NCI-H1048 (cell line): ENCODE results near the gene CTRL.

ENCODE experiments used
- DNase-seq: peaks from one replicate; lab custom pipeline; 2025; lab: John Stamatoyannopoulos, UW

Gene CTRL

DNA sequence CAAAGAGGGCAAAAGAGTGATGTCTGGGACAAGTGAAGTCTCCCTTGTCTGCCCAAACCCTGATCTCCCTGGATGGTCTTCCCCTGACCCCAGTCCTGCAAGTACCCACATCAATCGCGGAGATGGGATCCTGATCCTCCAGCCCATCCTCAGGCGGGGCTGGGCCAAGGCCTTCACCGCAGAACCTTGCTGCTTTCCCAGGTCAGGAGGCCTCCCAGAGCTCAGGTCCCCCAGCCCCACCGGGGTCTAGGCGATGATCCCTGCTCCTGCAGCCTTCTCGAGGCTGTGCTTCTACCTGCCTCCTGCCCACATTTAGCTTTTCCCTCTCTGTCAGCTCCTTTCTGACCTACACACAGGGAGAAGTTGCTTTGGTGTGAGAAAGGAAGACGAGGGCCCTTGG lies 30.5 kb upstream of the CTRL start:
- no peak for DNase-seq

DNA sequence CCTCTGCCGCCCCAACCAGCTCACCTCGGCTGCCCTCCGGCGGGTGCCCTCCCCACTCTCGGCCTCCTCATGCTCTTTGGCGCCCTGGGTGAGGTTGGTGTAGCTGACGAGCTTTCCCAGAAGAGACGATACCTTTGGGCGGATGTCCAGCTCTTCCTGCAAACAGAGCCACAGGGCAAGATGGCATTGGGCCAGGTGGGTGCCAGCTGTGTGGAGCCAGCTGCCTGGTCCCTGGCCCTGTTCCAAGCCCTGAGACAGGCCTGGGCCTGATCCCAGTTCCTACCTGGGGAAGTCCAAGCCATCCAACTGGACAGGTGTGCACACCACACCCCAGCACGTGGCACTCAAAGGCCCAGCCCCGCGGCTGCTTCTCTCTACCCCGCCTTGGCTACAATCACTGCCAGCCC lies 29.9 kb upstream of the CTRL start:
- DNase-seq = no peak

DNA sequence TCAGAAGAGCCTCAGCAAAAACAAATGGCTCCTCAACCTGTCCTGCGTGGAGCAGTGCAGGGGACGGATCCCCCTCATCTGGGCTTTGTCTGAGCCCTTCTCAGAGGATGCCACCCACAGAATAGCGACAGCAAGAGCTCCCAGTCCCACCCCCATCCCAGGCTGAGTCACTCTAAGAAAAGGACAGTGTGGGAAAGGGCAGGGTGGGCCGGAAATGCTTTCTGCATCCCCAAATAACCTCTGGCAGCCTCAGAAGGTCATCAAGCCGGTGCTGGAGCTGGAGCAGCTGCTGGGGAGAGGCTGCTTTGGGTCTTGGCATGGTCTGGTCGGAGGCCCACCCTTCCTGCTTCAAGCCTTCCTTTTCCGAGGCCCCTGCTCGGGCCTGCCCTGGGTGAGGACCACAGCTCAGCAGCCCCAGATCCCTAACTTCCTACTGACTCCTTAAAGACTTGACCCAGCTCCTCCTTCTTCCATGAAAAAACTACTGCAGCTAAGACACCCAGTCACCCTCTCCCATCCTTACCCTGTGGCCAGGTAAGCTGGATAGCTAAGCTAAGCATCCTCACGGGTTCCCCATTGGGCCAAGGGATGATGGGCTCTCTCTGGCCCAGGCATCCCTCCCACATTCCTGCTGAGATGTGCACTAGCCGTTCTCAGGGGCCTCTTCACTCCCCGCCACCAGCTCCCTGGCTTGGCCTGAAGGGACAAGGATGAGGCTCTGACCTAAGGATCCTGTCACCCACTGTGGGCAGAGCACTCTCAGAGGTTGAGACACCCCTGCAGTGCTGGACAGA lies 28.1 kb upstream of the CTRL start:
- DNase-seq = no peak

DNA sequence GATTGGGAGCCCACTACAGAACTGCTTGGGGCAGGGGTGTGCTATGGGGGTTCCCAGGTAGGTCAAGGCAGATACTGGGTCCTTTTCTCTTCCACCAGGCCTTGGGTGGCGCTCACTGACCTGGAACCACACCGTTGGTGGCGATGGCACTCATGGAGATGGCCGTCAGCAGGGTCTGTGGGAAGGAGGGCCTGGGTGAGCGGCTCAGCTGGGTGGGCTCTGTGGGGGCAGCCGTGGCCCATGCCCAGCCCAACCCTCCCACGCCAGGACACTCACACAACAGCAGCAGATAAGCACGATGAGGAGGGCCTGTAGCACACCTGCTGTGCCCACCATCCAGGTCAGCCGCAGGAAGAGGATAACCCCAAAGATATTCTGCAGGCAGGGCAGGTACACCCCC lies 26.0 kb upstream of the CTRL start:
- no peak for DNase-seq

DNA sequence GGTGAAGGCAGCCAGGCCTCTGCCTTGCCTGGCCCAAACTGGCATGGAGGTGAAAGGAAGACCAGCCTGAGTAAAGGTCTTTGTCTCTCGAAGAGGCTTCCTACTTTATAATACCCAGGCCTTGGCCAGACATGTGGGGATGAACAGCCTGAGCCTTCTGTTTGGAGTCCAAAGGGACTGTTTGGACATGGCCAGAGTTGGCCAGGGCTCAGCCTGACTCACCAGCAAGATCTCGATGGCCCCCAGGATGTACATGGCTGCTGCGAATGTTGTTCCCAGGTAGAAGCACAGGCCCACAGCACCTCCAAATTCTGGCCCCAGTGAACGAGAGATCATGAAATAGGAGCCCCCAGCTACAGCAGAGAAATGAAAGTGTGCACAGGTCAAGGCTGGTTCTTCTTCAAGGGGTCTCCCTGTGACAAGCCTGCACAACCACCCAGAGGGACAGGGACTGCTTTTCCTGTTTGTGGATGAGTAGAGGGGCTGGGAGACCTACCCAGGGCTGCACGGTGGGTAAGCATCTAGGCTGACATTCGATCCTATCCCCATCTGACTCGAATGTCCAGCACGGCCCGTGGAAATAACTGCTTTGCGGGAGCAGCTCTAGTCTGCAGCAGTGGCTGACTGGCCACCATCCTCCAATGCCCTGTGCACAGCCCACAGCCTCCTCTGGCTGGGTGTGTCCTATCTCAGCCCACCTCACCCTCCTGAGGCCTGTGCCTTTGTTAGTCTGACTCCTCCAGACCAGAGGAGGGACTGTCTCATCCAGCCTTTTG lies 22.9 kb upstream of the CTRL start:
- no peak for DNase-seq

DNA sequence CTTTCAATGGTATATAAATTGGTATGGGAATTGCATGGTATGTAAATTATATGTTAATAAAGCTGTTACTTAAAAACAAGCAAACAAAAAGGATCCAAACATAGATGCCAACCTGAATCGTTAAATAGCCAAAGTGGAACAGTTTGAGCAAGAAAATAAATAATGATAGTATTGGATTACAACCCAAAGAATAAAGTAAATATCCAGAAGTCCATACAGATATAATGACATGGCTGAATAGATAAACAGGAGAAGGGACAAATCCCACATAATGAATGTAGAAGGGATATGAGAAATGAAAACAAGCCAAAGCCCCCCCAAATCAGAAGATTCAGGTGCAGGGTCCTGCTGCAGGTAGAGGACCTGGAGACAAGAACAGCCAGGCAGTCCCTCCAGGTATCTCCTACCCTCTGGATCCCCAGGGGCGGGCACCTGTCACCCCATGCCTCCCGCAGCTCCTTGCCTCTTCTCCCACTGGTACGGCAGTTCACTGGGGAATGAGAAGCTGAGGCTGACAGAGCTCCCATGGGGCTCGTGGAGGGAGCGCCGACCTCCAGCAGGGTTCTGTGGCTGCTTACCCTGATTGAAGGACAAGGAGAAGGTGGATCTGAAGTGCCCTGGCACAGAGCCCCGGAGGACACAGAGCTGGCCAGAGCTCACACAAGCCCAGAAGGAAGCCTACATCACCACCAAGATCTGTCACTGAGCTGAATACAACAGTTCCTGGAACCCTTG lies 22.1 kb upstream of the CTRL start:
- DNase-seq = no peak

DNA sequence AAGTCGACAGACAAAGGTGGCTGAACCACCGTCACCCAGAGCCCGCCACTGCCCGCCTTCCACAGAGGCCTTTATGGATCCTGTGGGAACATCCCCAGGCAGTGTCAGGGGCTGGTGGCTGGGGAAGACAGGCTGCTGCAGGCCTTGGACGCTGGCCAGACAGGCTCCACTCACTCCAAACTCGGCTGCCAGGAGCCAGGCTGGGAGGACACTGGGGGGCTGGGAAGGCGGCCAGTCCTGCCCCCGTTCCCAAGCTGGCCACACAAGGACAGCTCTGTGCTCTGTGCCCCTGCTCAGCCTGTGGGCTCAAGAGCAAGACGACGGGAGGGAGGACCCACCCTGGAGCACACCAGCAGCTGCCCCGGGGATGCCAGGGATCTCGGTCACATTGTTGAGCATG lies 19.8 kb upstream of the CTRL start:
- no peak for DNase-seq

DNA sequence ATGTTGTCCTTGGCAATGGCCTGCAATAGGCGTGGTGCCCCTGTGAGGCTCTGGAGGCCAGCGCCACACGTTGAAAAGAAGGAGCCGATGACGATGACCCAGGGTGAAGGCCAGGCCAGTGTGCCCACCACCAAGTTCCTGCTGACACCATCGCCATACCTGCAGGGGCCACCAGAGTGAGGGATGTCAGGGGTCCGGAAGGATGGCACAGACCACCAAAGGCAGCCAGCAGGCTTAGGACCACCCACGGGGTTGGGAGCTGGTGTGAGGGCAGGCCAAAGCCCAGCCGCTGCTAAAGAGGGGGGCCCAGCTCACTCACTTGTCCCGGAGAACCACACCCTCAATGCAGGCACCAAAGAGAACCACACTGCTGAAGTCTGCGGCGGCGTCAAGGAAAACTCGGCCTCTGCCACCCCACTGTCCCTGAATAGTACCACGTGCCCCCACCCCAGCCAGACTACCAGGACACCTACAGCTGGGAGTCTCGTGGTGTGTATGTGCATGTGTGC lies 18.7 kb upstream of the CTRL start:
- DNase-seq = no peak

DNA sequence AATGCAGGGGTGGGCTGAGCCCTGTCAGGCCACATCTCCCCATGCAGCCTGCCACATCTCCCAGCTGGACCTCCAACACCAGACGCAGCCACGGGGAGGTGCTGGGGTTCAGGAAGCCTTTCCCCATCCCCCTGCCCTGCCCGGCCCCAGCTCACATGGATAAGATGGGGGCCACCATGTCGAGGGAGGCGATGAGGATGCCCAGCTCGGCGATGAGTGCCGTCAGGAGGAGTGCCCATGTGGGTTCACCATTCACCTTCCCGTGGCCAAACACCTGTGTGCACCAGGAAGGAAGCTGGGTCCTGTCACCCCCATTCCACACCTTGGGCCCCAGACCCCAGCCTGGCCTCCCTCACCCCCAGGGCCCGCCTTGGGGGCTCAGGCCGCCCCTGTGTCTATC lies 18.0 kb upstream of the CTRL start:
- no peak for DNase-seq

DNA sequence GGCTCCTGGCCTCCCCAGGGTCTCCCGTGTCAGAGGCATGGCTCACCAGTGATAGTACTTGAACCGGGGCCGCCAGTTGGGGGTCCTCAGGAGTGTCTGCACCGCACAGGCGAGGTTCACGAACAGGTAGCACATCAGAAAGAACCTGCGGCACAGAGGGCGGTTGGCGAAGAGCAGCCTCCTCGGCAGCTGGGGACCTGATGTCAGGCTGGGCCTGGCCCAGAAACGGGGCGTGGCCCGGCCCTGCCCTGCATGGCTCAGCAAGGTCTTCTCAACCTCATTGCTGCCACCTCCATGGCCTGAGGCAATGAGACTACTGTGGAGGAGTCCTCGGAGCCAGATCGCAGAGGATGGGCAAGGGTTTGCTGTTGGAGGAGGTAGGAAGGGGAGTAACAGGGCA lies 16.4 kb upstream of the CTRL start:
- DNase-seq = no peak

DNA sequence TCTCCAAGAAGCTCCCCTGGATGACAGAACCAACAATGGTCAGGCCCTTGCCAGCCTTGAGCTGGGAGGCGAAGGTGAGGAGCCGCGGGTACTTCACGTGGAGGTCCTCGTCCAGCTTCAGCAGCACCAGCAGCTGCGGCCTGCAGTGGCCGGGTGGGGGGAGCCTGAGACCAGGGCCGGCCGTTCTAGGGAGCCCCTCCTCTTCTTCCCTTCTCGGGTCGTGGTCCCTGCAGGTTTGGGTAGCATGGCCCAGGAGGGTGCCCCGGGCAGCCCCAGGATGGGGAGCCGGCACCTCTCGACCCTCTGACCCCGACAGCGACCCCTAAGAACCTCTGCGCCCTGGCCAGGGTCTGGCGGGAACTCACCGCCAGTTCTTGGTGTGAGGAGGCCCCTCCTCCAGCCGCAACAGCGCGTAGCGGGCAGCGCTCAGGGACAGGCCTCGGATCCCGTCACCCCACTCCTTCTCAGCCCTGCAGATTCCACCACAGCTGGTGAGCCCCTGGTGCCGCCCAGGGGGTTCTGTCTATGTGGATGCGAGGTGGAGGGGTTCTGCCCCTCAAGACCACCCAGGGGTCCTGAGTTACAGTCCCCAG lies 15.4 kb upstream of the CTRL start:
- DNase-seq = no peak

DNA sequence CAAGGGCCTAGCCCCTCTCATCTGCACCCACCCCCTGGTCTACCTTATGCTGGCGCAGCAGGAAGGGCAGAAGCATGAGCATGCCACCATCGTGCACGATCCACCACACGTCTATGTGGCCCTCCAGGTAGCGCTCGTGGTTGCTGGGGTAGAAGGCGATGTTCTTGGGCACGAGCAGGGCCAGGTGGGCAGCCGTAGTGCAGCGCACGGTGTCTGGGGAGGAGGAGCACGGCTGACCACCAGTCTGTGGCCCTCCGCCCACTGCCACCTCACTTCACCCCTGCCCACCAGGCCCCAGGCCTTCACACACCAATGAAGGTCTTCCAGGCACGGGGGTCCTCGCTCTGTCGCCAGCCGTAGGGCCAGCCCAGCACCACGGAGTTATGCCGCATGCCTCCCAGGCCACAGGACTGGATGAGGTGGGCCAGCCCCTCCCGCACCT lies 14.5 kb upstream of the CTRL start:
- DNase-seq = no peak

DNA sequence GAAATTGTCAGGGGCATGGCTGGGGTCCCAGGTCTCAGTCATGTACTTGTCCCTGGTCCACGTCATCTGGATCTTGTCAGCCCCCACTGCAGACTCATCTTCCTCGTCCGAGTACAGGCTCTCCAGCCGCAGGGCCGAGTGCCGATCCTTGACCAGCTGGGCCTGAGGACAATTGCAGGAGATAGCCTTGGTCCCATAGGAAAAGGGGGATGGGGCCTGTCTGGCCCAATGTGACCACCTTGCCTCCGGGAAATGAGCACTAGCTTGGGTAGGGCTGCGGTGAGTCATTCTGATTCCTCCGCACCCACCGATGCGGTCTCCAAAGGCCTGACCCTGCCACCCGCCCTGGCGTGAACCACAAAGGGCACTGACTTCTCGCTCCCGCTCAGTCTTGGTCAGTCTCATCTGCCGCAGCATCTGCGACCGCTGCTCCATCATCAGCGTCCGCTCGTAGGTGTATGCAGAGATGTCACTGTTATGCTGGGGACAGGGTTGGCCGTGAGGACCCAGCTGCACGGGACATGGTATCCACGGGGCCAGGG lies 13.8 kb upstream of the CTRL start:
- no peak for DNase-seq

DNA sequence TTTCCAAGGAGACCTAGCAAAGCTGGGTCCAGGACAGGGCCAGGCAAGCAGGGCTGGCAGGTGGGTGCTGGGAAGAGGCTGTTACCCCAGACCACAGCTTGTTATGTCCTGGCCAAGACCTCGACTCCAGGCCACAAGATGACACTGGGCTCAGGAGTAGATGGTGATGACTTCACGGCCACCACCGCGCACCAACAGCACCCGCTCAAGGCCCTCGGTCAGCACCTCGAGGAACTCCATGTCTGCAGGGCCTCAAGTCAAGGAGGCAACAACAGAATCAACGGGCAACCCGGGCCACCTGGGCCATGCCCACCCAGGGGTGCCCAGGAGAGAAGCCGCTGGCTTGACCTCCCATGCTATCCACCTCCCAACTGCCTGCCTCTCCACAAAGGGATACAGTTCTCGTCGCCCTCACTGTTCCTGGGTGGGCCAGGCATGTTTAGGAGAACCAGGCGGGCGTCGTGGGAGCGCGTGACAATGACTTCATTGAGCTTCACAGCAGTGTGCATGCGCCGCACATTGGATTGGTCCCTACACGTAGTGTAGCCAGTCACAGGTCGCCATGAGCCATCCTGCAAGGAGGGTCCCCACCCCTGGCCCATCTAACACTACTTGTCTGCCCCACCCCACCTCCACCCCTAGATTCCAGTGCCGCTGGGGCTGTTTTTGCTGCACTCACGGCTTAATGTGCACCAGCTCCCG lies 13.2 kb upstream of the CTRL start:
- no peak for DNase-seq

DNA sequence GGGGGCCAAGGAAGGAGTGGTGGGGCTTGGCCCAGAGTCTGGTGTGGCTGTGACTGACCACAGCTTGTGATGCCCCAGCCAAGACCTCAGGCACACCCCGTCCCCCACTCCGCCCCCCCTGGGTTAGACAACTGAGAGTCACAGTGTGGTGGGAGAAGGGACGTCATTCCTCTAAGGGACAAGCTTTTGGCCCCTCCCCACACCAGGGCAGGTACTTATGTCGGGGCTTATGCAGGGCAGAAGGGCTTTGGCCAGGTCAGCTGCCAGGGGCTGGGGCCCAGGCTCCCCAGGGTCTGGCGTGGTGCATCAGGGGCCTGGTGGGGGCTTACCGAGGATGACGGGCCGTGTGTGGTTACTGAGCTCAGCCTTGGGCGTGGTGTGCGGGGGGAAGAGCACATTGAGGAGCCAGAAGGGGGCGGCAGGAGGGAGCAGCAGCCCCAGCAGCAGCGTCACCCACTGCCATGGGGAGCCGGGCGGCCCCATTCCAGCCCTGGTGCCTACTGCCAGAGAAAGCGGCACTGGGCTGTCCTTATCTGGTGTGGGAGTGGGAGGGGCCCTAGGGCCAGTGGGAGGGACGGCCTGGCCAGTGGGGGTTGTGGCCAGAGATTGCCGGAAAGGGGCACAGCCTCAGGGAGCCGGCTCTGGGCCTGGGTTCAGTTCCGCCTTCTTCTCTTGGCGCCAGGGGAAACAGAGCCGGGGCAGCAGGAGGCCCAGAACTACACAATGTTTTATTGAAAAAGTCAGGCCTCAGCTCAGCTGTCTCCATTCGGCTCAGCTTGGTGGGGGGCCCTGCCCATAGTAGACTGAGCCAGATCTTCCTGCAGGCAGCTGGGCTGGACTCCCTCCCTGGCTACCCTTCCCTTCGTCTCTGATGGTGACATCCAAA lies 12.2 kb upstream of the CTRL start, which contains the start of gene LCAT:
Gene LCAT, minus strand, starts transcription at position 502 of the 886 bp plus-strand sequence. Its CDS starts 19 bp downstream, at position 483.
- DNase-seq = no peak

DNA sequence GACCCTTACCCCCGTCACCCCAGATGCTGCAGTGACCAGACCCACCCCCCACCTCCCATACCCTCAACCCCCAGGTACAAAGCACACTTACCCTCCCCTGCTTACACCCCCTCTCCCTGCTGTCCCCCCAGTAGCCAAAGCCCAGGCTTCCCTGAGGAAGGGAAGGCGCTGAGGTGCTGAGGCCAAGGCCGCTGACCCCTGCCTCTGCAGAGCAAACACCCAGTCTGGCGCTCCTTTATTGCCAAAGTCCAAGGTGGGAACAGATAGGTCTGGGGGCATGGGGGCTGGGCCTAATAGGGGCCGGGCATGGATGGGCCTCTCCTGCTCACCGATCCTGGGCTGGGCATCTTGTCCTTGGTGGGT lies 11.6 kb upstream of the CTRL start:
- DNase-seq = no peak

DNA sequence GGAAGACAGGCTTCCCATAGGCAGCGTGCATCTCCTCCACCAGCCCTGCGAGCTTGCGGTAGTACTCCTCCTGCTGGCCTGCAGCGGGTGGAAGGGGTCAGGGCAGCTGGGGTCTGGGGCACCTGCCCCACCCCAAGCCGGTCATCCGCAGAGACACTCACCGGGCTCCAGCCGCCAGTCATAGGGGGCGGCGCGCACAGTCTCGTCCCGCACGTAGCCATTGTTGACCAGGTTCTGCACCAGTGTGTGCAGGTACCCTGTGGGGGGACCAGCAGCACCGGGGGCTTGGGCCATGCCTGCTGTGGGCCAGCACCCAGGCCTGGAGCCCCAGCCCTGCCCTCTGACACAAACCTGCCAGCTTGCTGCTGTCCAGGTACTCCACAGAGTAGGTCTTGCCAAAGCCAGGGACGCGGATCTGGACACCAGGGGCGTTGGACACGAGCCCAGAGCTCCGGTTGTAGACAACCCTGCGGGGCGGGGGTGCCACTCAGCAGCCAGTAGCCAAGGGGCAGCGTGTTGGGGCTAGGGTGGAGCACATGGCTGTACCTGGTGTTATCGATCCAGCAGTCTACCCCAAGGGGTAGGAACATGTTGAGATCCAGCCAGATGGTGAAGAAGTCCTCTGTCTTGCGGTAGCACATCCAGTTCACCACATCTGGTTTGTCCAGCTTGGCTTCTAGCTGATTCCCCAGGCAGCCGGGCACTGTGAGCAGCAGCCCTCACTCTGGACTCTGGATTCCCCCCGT lies 11.0 kb upstream of the CTRL start:
- DNase-seq = no peak

DNA sequence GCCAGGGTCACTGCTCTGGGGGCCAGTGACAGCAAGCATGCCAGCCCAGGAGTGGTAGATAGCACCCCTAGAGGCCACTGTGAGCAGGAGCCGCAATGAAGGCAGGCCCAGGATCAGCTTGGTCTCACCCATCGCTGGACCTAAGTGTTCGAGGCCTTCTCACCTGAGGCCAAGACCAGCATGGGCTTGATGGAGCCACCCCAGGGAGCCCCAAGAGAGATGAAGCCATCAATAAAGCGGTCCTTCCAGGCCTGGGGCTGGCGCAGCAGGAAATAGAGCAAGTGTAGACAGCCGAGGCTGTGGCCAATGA lies 10.5 kb upstream of the CTRL start:
- no peak for DNase-seq

DNA sequence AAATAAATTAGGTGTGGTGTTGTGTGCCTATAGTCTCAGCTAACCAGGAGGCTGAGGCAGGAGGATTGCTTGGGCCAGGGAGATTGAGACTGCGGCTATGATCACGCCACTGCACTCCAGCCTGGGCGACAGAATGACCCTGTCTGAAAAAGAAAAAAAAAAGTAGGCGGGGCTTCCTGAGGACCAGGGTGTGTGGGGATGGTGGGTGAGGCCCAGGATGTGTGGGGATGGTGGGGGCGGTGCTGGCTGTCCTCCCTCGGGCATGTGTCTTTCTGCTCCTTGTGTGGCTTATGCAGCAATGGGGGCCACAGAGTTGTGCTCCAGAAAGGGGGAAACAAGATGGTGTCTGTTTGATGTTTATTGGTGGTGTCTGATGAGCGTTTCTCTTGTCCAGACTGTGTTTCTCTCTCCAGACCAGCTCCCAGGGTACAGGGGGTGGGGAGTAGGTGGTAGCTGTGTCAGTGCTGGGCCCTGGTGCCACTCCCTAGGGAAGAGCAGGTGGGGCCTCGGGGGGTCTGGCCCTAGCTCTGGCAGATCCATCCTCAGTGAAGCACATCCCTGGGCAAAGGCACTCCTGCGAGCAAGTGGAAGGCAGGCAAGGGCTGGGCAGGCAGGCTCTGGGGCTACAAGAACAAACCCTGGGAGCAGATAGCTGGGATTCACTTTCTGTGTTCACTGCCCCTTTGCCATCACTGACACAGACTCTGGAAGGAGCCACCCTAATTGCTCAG lies 10.0 kb upstream of the CTRL start:
- DNase-seq = no peak
